CD4-positive, alpha-beta T cell (primary cell): ENCODE measurements around the gene CRTAC1. TPM values are rescaled to one million over a fixed set of nuclear protein-coding genes. Genes with fewer than 3 reads are reported as not detected.

Experiments
- ATAC-seq: fragments of 200-7000 bp; cut with Tn5 transposase; one replicate; pipeline ENCODE4 v1.10.0; 2022; ENCODE audit warnings: mild to moderate bottlenecking; ENCODE audit not compliant: poor library complexity
- CTCF ChIA-PET: fragments of 350-600 bp; sonication (Branson Sonifier 250); formaldehyde crosslinking; loops from one replicate; lab custom pipeline; 2021; ENCODE audit warnings: antibody characterized with exemption, inconsistent platforms; lab: Charles Lee
- POLR2A ChIA-PET: fragments of 350-600 bp; sonication (Branson Sonifier 250); formaldehyde crosslinking; loops from one replicate; lab custom pipeline; 2021; ENCODE audit warnings: antibody characterized with exemption, inconsistent platforms; lab: Charles Lee
- DNase-seq, 14 experiments: peaks; one replicate each; pipeline ENCODE4 v3.0.0-alpha.2; 2013 to 2020; ENCODE audit warnings: mixed read lengths in 2 of 14
- H3K27ac ChIP-seq, 2 donors: one replicate each; pipeline versions ENCODE4 v1.5.1 to v1.7.0; 2013; ENCODE audit warnings: low read length in 2 of 2, low read depth in 1 of 2, mild to moderate bottlenecking in 1 of 2
- H3K27me3 ChIP-seq, 2 experiments: 1 replicate in 1 of 2; 2 replicates in 1 of 2; pipeline versions ENCODE4 v1.6.1 to v1.7.0; 2013; ENCODE audit warnings: low read length in 2 of 2, control low read depth in 1 of 2, mild to moderate bottlenecking in 1 of 2, moderate library complexity in 1 of 2; ENCODE audit not compliant: insufficient read depth in 2 of 2, control insufficient read depth in 1 of 2
- H3K36me3 ChIP-seq: one replicate; pipeline ENCODE4 v1.6.1; 2013; ENCODE audit warnings: low read length, control low read depth; ENCODE audit not compliant: insufficient read depth
- H3K4me1 ChIP-seq: one replicate; pipeline ENCODE4 v1.6.1; 2013; ENCODE audit warnings: low read length, control low read depth; ENCODE audit not compliant: insufficient read depth
- H3K4me3 ChIP-seq: one replicate; pipeline ENCODE4 v1.5.1; 2013; ENCODE audit warnings: mild to moderate bottlenecking, low read length, moderate library complexity
- H3K9me3 ChIP-seq, 2 experiments: 1 replicate in 1 of 2; 2 replicates in 1 of 2; pipeline versions ENCODE4 v1.6.1 to v1.7.0; 2013; ENCODE audit warnings: low read length in 2 of 2, mild to moderate bottlenecking in 2 of 2, control low read depth in 1 of 2, moderate library complexity in 1 of 2; ENCODE audit not compliant: control insufficient read depth in 1 of 2, insufficient read depth in 1 of 2
- H3K27ac Mint-ChIP-seq: one replicate; pipeline ENCODE4 v1.8.0; 2020; ENCODE audit warnings: mixed read lengths
- H3K27me3 Mint-ChIP-seq: one replicate; pipeline ENCODE4 v1.8.0; 2021; ENCODE audit warnings: mixed read lengths
- H3K36me3 Mint-ChIP-seq: one replicate; pipeline ENCODE4 v1.8.0; 2021; ENCODE audit warnings: low read depth, mixed read lengths
- H3K4me1 Mint-ChIP-seq: one replicate; pipeline ENCODE4 v1.8.0; 2021; ENCODE audit warnings: low read depth, mixed read lengths
- H3K4me3 Mint-ChIP-seq: one replicate; pipeline ENCODE4 v1.8.0; 2020; ENCODE audit warnings: mild to moderate bottlenecking, mixed read lengths
- H3K9me3 Mint-ChIP-seq: one replicate; pipeline ENCODE4 v1.8.0; 2020; ENCODE audit warnings: mixed read lengths
- CTCF ChIP-seq: fragments of 200-600 bp; IDR thresholded peaks from one replicate; pipeline ENCODE4 v1.8.0; 2022; ENCODE audit warnings: antibody characterized with exemption, mild to moderate bottlenecking
- intact Hi-C, 2 experiments: fragments of 100-400 bp; cut with DNase I in 1 of 2; cut with micrococcal nuclease in 1 of 2; formaldehyde crosslinking; loops; one replicate each; pipeline versions ENCODE4 v1.15.1 to v1.9.0; 2023 to 2025; cut with DNase I, micrococcal nuclease
- total RNA-seq, 174 experiments: library from RNA in 2 of 174; stranded (reverse) in 2 of 174; gene quantifications; one replicate each; pipeline ENCODE4 v1.2.3 and lab custom pipeline; 2021 to 2026

Gene CRTAC1
- total RNA-seq, 2 experiments from 2014 or later: not detected

GRCh38 chr10:97905276-97905675, 125.1 kb downstream of the CRTAC1 start:
- no peak for ATAC-seq
- DNase-seq: no peak
- H3K4me1 ChIP-seq: no peaks in the 10 kb centered on the region
- ChIA-PET CTCF (no interaction called here), POLR2A (no interaction called here)
- H3K27me3 ChIP-seq: peaks cover 0 to 3% of the 10 kb centered on the region in 2 experiments
- Mint-ChIP-seq H3K27me3 (peaks cover 32% of the 10 kb centered on the region), H3K4me1 (no peaks in the 10 kb centered on the region), H3K4me3 (no peak overlapping the region), H3K9me3 (no peaks in the 10 kb centered on the region), H3K27ac (no peak overlapping the region), H3K36me3 (no peaks in the 10 kb centered on the region)
- intact Hi-C loops: no loop called here
- no peak overlapping the region for H3K4me3 ChIP-seq
- no peaks in the 10 kb centered on the region for H3K9me3 ChIP-seq
- H3K27ac ChIP-seq: no peak overlapping the region
- H3K36me3 ChIP-seq: no peaks in the 10 kb centered on the region
- no peak for TF ChIP-seq CTCF

GRCh38 chr10:97904576-97904975, 125.8 kb downstream of the CRTAC1 start:
- Histone ChIP-seq H3K27me3 (peaks cover 0 to 3% of the 10 kb centered on the region in 2 experiments), H3K4me3 (no peak overlapping the region), H3K4me1 (no peaks in the 10 kb centered on the region), H3K9me3 (no peaks in the 10 kb centered on the region), H3K36me3 (no peaks in the 10 kb centered on the region), H3K27ac (no peak overlapping the region)
- Mint-ChIP-seq H3K4me3 (no peak overlapping the region), H3K36me3 (no peaks in the 10 kb centered on the region), H3K9me3 (no peaks in the 10 kb centered on the region), H3K27ac (no peak overlapping the region), H3K27me3 (peaks cover 32% of the 10 kb centered on the region), H3K4me1 (no peaks in the 10 kb centered on the region)
- DNase-seq (no peak), ATAC-seq (no peak)
- CTCF ChIA-PET: no interaction called here
- no peak for TF ChIP-seq CTCF
- intact Hi-C loops: no loop called here
- POLR2A ChIA-PET: no interaction called here

GRCh38 chr10:97904018-97904381, 126.4 kb downstream of the CRTAC1 start:
- Mint-ChIP-seq H3K36me3 (no peaks in the 10 kb centered on the region), H3K4me3 (no peak overlapping the region), H3K27ac (no peak overlapping the region), H3K4me1 (no peaks in the 10 kb centered on the region), H3K9me3 (no peaks in the 10 kb centered on the region), H3K27me3 (peaks cover 32% of the 10 kb centered on the region)
- Histone ChIP-seq H3K4me1 (no peaks in the 10 kb centered on the region), H3K27me3 (peaks cover 0 to 3% of the 10 kb centered on the region in 2 experiments), H3K36me3 (no peaks in the 10 kb centered on the region), H3K27ac (no peak overlapping the region), H3K9me3 (no peaks in the 10 kb centered on the region), H3K4me3 (no peak overlapping the region)
- POLR2A ChIA-PET: no interaction called here
- intact Hi-C loops: no loop called here
- ATAC-seq: no peak
- no peak for TF ChIP-seq CTCF
- CTCF ChIA-PET: no interaction called here
- no peak for DNase-seq
